ENCODE results near the gene RNF43. TPM values are rescaled to one million over a fixed set of nuclear protein-coding genes. Genes with fewer than 3 reads are reported as not detected.

The RNF43 gene
- 20.5 and 23.9 TPM in 2 replicates for total RNA-seq

GRCh38 chr17:58417300-58418092 lies at the start of gene RNF43:
Gene RNF43 (minus strand): TSS chr17:58417534. CDS start chr17:58415577, 1,957 bp downstream.
- H3K9me3 Mint-ChIP-seq = no peaks in the 10 kb centered on the region
- no peaks in the 10 kb centered on the region for H3K27me3 Mint-ChIP-seq (ENCODE audit: low read depth)
- peaks cover 20% of the 10 kb centered on the region for H3K36me3 Mint-ChIP-seq (ENCODE audit: low read depth)
- peak; percentile 87 for DNase-seq (ENCODE audit: low spot score)
- H3K27ac Mint-ChIP-seq = peak within 1 kb of the TSS; percentile 79
- H3K4me3 Mint-ChIP-seq (ENCODE audit: low read depth) = peak within 1 kb of the TSS; percentile 84
- H3K4me1 Mint-ChIP-seq (ENCODE audit: low read depth) = peaks cover 46% of the 10 kb centered on the region
- intact Hi-C loops (cut with micrococcal nuclease) = loop anchor here (1.0 to 10.0 kb wide), 5 partner anchors 65 to 1407 kb away; partner anchors contain the start of gene SUPT4H1

GRCh38 chr17:58455491-58455890 lies 38.2 kb upstream of the RNF43 start:
- no peak for DNase-seq (ENCODE audit: low spot score)
- Mint-ChIP-seq H3K4me1 (ENCODE audit: low read depth) (no peaks in the 10 kb centered on the region), H3K9me3 (no peaks in the 10 kb centered on the region), H3K4me3 (ENCODE audit: low read depth) (no peak overlapping the region), H3K27me3 (ENCODE audit: low read depth) (no peaks in the 10 kb centered on the region), H3K27ac (no peak overlapping the region), H3K36me3 (ENCODE audit: low read depth) (no peaks in the 10 kb centered on the region)
- intact Hi-C loops (cut with micrococcal nuclease) = no loop called here

- intact Hi-C loops (cut with micrococcal nuclease) = no loop called here
- H3K27ac Mint-ChIP-seq = no peak overlapping the region
- no peaks in the 10 kb centered on the region for H3K4me1 Mint-ChIP-seq (ENCODE audit: low read depth)
- H3K27me3 Mint-ChIP-seq (ENCODE audit: low read depth) = no peaks in the 10 kb centered on the region
- H3K36me3 Mint-ChIP-seq (ENCODE audit: low read depth) = no peaks in the 10 kb centered on the region
- no peak overlapping the region for H3K4me3 Mint-ChIP-seq (ENCODE audit: low read depth)
- H3K9me3 Mint-ChIP-seq = no peaks in the 10 kb centered on the region
- DNase-seq (ENCODE audit: low spot score) = no peak
Observed at GRCh38 chr17:58452738-58453137, 35.4 kb upstream of the RNF43 start.

GRCh38 chr17:58447039-58447975 lies 30.0 kb upstream of the RNF43 start:
- intact Hi-C loops (cut with micrococcal nuclease) = loop anchor here (1.0 to 5.0 kb wide), 3 partner anchors 130 to 245 kb away; no protein-coding TSS in a partner anchor

GRCh38 chr17:58446086-58446485 lies 28.8 kb upstream of the RNF43 start:
- H3K27ac Mint-ChIP-seq = no peak overlapping the region
- intact Hi-C loops (cut with micrococcal nuclease) = loop anchor here (5.0 kb wide), 1 partner anchor 244 kb away; no protein-coding TSS in a partner anchor

More at GRCh38 chr17:58447039-58447975, 30.0 kb upstream of the RNF43 start:
- no peaks in the 10 kb centered on the region for H3K9me3 Mint-ChIP-seq
- H3K27ac Mint-ChIP-seq = no peak overlapping the region
- no peaks in the 10 kb centered on the region for H3K36me3 Mint-ChIP-seq (ENCODE audit: low read depth)
- no peaks in the 10 kb centered on the region for H3K27me3 Mint-ChIP-seq (ENCODE audit: low read depth)
- no peak overlapping the region for H3K4me3 Mint-ChIP-seq (ENCODE audit: low read depth)
- peaks cover 7% of the 10 kb centered on the region for H3K4me1 Mint-ChIP-seq (ENCODE audit: low read depth)
- DNase-seq (ENCODE audit: low spot score) = peak; percentile 63

GRCh38 chr17:58436805-58437239 lies 19.5 kb upstream of the RNF43 start:
- H3K27ac Mint-ChIP-seq = no peak overlapping the region
- H3K9me3 Mint-ChIP-seq = no peaks in the 10 kb centered on the region
- no peak for DNase-seq (ENCODE audit: low spot score)
- H3K27me3 Mint-ChIP-seq (ENCODE audit: low read depth) = peaks cover 1% of the 10 kb centered on the region
- H3K4me3 Mint-ChIP-seq (ENCODE audit: low read depth) = no peak overlapping the region
- intact Hi-C loops (cut with micrococcal nuclease) = no loop called here
- H3K36me3 Mint-ChIP-seq (ENCODE audit: low read depth) = no peaks in the 10 kb centered on the region
- H3K4me1 Mint-ChIP-seq (ENCODE audit: low read depth) = no peaks in the 10 kb centered on the region

More at GRCh38 chr17:58446086-58446485, 28.8 kb upstream of the RNF43 start:
- H3K4me3 Mint-ChIP-seq (ENCODE audit: low read depth) = no peak overlapping the region
- H3K4me1 Mint-ChIP-seq (ENCODE audit: low read depth) = peaks cover 7% of the 10 kb centered on the region
- H3K9me3 Mint-ChIP-seq = no peaks in the 10 kb centered on the region
- no peak for DNase-seq (ENCODE audit: low spot score)
- H3K27me3 Mint-ChIP-seq (ENCODE audit: low read depth) = no peaks in the 10 kb centered on the region
- no peaks in the 10 kb centered on the region for H3K36me3 Mint-ChIP-seq (ENCODE audit: low read depth)

- no peak for DNase-seq (ENCODE audit: low spot score)
- Mint-ChIP-seq H3K36me3 (ENCODE audit: low read depth) (no peaks in the 10 kb centered on the region), H3K27me3 (ENCODE audit: low read depth) (peaks cover 1% of the 10 kb centered on the region), H3K4me1 (ENCODE audit: low read depth) (no peaks in the 10 kb centered on the region), H3K4me3 (ENCODE audit: low read depth) (no peak overlapping the region), H3K27ac (no peak overlapping the region), H3K9me3 (no peaks in the 10 kb centered on the region)
- intact Hi-C loops (cut with micrococcal nuclease) = no loop called here
Observed at GRCh38 chr17:58436245-58436644, 18.9 kb upstream of the RNF43 start.

- Mint-ChIP-seq H3K4me3 (ENCODE audit: low read depth) (no peak overlapping the region), H3K4me1 (ENCODE audit: low read depth) (no peaks in the 10 kb centered on the region), H3K27me3 (ENCODE audit: low read depth) (peaks cover 1% of the 10 kb centered on the region), H3K9me3 (no peaks in the 10 kb centered on the region), H3K36me3 (ENCODE audit: low read depth) (no peaks in the 10 kb centered on the region), H3K27ac (no peak overlapping the region)
- DNase-seq (ENCODE audit: low spot score) = no peak
- intact Hi-C loops (cut with micrococcal nuclease) = no loop called here
Observed at GRCh38 chr17:58432806-58433573, 15.7 kb upstream of the RNF43 start.

- no peaks in the 10 kb centered on the region for H3K36me3 Mint-ChIP-seq (ENCODE audit: low read depth)
- no peak overlapping the region for H3K4me3 Mint-ChIP-seq (ENCODE audit: low read depth)
- no peak overlapping the region for H3K27ac Mint-ChIP-seq
- DNase-seq (ENCODE audit: low spot score) = no peak
- no peaks in the 10 kb centered on the region for H3K9me3 Mint-ChIP-seq
- H3K4me1 Mint-ChIP-seq (ENCODE audit: low read depth) = no peaks in the 10 kb centered on the region
- H3K27me3 Mint-ChIP-seq (ENCODE audit: low read depth) = no peaks in the 10 kb centered on the region
- intact Hi-C loops (cut with micrococcal nuclease) = no loop called here
Observed at GRCh38 chr17:58427807-58428206, 10.5 kb upstream of the RNF43 start.

- Mint-ChIP-seq H3K27me3 (ENCODE audit: low read depth) (no peaks in the 10 kb centered on the region), H3K4me1 (ENCODE audit: low read depth) (peaks cover 15% of the 10 kb centered on the region), H3K4me3 (ENCODE audit: low read depth) (no peak overlapping the region), H3K36me3 (ENCODE audit: low read depth) (no peaks in the 10 kb centered on the region), H3K9me3 (no peaks in the 10 kb centered on the region), H3K27ac (no peak overlapping the region)
- no peak for DNase-seq (ENCODE audit: low spot score)
- intact Hi-C loops (cut with micrococcal nuclease) = no loop called here
Observed at GRCh38 chr17:58421711-58422110, 4.4 kb upstream of the RNF43 start.

- H3K27ac Mint-ChIP-seq = no peak overlapping the region
- DNase-seq (ENCODE audit: low spot score) = no peak
- H3K4me1 Mint-ChIP-seq (ENCODE audit: low read depth) = peaks cover 22% of the 10 kb centered on the region
- peaks cover 1% of the 10 kb centered on the region for H3K36me3 Mint-ChIP-seq (ENCODE audit: low read depth)
- no peaks in the 10 kb centered on the region for H3K9me3 Mint-ChIP-seq
- intact Hi-C loops (cut with micrococcal nuclease) = no loop called here
- H3K4me3 Mint-ChIP-seq (ENCODE audit: low read depth) = no peak overlapping the region
- no peaks in the 10 kb centered on the region for H3K27me3 Mint-ChIP-seq (ENCODE audit: low read depth)
Observed at GRCh38 chr17:58420827-58421226, 3.5 kb upstream of the RNF43 start.

GRCh38 chr17:58416937-58417299 lies 416 bp downstream of the RNF43 start:
- peaks cover 21% of the 10 kb centered on the region for H3K36me3 Mint-ChIP-seq (ENCODE audit: low read depth)
- no peaks in the 10 kb centered on the region for H3K9me3 Mint-ChIP-seq
- DNase-seq (ENCODE audit: low spot score) = no peak
- peak overlapping the region; percentile 79 for H3K27ac Mint-ChIP-seq
- no peaks in the 10 kb centered on the region for H3K27me3 Mint-ChIP-seq (ENCODE audit: low read depth)
- peak overlapping the region; percentile 84 for H3K4me3 Mint-ChIP-seq (ENCODE audit: low read depth)
- intact Hi-C loops (cut with micrococcal nuclease) = loop anchor here (1.0 to 10.0 kb wide), 5 partner anchors 65 to 1408 kb away; partner anchors contain the start of gene SUPT4H1
- H3K4me1 Mint-ChIP-seq (ENCODE audit: low read depth) = peaks cover 51% of the 10 kb centered on the region
